Activated T-helper 9 cell treated with anti-CD3 and anti-CD28 coated beads, Interleukin-2, amount 50 U/mL, for 16 hours (primary cell): ENCODE measurements around the gene HCFC1.

Source experiments
- DNase-seq: peaks from one replicate; pipeline ENCODE4 v3.0.0-alpha.2; 2020; ENCODE audit warnings: low read depth

HCFC1 gene

GRCh38 chrX:153922932-153923857 is 48.4 kb downstream of the HCFC1 start:
- DNase-seq = no peak

DNA sequence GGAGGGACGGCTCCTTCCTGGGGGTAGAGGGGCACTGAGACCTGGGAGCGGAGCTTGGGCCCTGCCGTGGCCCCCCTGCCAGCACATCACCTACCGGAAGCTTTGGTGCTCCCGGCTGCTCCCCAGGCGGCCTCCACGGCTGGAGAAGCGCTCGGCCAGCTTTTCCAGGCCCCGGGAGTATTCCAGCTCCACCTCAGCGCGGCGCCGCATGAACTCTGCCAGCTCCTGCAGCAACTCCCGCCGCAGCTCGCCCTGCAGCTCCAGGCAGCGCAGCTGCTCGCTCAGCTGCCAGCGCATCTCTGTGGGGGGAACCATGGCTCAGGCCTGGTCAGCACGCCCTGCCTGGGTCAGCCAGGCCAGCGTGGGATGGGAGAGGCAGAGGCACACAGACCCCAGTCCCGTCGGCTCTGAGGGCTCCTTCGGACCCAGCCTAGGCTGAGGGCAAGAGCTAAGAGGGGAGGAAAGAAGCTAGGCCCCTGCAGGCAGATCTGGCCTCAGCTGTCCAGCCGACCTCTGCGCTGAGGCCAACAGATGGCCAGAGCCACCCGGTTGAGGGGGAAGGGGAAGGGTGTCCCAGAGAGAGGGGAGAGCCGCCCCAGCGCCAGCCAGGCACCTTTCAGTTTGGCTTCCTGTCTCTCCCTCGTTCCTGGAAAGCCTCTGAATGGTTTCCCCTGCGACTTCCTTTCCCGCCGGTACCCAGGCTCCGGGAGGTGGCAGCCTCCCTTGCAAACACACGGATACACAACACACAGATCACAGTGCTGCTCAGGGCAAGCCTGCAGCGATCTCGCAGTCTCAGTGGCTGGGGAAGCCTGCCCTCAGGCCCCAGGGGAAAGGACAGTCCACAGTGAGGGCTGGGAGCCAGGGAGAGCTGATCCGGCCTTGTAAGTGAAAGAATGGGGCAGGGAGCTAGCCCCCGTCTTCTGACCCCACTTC is 49.8 kb downstream of the HCFC1 start:
- DNase-seq = no peak

DNA sequence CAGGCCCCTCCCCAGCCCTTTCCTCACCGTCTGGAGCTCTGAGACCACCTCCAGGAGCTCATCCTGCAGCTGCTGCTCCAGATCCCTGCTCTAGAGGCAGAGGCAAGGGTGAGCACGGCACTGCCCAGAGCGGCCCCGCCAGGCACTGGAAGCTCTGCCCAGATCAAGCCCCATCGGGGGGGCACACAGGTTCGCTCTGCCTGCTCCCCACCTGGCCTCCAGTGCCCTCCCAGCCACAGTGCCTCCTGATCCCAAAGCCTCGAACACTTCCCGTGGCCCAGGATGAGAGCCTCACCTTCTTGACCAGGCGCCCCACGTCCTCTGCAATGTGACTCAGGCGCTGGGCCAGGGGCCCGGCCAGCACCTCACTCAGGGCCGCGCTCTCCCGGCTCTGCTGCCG is 50.5 kb downstream of the HCFC1 start:
- no peak for DNase-seq

DNA sequence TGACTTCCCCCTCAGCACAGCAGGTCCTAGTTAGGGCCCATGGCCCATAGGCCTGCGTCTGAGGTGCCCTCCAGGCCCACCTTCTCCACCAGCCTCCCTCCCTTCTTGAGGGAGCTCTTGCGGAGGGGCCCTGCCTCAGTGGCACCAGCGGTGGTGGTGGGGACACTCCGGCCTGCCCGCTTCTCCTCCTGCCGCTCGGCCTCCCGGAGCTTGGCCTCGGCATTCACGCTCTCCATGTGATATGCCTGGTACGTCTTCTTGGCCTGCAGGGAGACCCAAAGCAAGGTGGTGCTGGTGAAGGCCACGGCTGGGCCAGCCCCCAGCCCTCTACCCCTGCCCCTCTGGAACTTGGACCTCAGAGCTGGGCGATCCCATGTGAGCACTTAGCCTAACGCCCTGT is 51.1 kb downstream of the HCFC1 start:
- DNase-seq = no peak

DNA sequence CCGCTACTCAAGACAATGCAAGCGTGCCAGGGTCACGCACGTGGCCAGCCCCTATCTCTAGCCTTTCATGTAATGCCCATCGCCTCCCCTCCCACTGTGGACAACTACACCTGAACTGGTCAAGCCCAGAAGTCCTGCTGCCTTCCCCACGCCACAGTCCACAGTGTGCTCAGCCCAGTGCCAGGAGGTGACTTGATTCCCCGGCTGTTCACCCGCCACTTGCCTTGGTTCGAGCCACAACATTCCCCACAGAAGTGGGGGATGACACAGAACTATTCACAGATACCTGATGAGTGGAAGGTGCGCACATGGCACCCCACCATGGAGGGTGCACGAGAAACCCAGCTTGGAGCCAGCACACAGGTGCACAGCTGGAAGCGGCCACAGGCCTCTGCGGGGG is 52.3 kb downstream of the HCFC1 start:
- DNase-seq = no peak

DNA sequence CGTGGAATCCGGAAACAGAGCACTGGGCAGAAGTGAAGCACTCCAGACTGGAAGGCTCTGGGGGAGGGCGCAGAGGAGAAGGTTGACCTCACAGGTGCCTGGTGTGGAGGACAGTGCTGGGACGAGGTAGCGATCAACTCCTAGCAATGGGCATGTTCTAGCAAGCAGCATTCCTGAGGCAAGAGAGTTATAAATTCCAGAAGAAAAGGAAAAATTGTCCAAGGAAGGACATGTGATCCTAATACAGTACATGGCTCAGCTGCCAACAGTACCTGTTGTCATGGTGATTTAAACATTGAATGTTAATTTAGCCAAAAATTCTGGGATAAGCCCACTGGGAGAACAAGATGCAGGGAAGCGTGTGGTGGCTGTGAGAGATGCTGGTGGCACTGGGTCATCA is 53.7 kb downstream of the HCFC1 start:
- no peak for DNase-seq

DNA sequence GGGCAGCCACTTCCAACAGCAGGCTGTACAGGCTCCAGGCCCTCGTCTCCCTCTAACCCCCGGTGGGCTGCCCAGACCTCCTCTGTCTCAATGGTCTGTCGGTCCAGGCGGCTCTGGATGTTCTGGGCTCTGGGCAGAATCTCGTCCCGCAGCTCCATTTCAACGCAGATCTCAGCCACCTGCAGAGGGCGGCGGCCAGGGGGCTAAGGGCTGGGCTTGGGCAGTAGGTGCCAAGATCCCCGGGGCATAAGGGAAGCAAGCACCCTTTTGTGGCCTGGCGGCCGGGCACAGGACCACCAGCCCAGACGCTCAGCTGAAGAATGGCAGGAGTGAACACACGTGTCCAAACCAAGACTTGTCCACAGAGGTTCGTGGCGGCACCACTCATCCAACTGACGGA is 57.9 kb downstream of the HCFC1 start:
- DNase-seq = no peak

- no peak for DNase-seq
Observed at GRCh38 chrX:153913211-153913610, 58.4 kb downstream of the HCFC1 start.

DNA sequence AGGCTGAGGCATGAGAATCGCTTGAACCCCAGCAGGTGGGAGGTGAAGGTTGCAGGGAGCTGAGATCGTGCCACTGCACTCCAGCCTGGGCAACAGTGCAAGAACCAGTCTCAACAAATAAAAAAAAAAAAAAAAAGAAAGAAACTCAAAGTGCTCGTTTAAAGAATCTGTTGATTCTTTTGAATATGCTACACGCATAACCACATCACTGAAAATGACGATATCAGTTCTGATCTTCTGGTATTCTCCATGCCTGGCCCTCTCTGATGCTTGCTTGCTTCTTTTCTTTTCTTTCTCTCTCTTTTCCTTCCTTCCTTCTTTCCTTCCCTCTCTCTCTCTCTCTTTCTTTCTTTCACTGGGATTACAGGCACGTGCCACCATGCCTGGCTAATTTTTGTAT is 59.8 kb downstream of the HCFC1 start:
- DNase-seq = no peak

- DNase-seq = no peak
Observed at GRCh38 chrX:153910446-153910845, 61.2 kb downstream of the HCFC1 start.

DNA sequence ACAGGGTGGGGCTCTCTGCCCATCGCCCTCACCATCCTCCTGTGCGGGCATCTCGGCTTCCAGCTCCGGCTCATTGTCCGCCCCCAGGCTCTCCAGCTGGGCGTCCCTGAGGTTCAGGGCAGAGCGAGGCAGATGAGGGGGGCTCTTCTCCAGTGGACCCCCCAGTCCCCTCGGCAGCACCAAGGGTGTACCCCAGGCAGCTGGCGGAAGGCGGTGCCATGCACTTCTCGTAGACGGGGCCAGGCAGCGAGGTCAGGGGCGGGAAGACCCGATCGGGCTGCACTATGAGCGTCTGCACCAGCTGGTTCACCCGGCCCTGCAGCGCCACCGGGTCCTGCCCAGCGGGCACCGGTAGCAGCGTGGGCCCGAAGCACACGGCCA is 61.6 kb downstream of the HCFC1 start:
- DNase-seq = no peak

GRCh38 chrX:153909024-153909979 is 62.3 kb downstream of the HCFC1 start:
- DNase-seq = no peak

- no peak for DNase-seq
Observed at GRCh38 chrX:153908219-153908860, 63.3 kb downstream of the HCFC1 start.

- DNase-seq = no peak
Observed at GRCh38 chrX:153907456-153907855, 64.2 kb downstream of the HCFC1 start.

GRCh38 chrX:153906126-153906917 is 65.3 kb downstream of the HCFC1 start:
- no peak for DNase-seq

- no peak for DNase-seq
Observed at GRCh38 chrX:153905481-153906095, 66.0 kb downstream of the HCFC1 start.

DNA sequence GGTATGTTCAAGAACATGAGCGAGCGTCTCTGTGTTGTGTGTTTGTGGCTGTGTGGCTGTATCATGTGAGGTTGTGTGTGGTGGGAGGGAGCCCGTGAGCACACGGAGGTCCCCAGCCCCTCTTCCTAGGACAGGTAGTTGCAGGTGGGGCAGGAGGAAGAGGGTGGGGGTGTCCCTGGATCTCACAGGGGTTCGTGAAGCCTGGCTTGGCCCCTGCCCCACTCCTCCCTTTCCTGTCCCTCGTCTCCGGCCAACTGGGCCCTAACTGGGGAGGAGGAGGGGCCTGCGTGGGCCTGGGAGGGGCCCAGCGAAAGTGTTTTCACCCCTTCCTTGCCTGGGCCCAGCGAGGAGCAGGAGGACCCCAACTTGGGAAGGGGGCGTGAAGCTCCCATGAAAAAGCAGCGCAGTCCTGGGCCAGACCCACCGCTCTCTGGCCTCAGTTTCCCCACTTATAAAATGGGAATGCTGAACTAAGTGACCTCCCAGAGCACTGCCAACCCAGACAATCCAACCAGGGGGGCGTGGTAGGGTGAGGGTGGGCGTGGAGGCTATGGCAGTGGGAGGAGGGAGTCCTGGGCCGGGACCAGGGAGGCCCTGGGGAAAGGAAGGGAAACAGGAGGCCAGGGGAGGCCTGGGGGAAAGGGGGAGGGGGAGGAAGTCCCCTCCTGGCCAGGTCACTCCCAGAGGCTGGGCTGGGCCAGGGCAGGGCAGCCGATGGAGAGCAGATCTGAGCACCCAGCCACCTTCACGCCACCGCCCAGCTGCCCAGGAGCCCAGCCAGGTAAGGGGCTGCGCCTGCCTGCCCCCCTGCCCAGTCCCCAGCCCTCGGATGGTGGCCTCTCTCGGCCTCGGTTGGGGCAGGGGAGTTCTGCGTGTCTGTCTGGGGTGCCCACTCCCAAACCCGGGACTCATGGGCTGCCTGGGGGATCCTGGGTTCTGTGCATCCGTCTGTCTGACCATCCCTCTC is 67.3 kb downstream of the HCFC1 start, which contains the start of gene AVPR2:
Gene AVPR2, plus strand, starts transcription at position 683 of the 967 bp plus-strand sequence. CDS start 473 bp downstream, outside the sequence.
- no peak for DNase-seq

GRCh38 chrX:153903238-153903980 is 68.2 kb downstream of the HCFC1 start:
- DNase-seq = no peak
